ENCODE results near the gene GRID1.
"Not testable (repeated sequence)": the region's sequence is repeated elsewhere in the genome, so short reads cannot be mapped to it uniquely, and the experiment has no call there.

GRID1 gene

GRCh38 chr10:86099542-86100334 lies 266.9 kb downstream of the GRID1 start:
- no peak for DNase-seq

GRCh38 chr10:86098187-86098881 lies 268.3 kb downstream of the GRID1 start:
- DNase-seq = no peak

DNA sequence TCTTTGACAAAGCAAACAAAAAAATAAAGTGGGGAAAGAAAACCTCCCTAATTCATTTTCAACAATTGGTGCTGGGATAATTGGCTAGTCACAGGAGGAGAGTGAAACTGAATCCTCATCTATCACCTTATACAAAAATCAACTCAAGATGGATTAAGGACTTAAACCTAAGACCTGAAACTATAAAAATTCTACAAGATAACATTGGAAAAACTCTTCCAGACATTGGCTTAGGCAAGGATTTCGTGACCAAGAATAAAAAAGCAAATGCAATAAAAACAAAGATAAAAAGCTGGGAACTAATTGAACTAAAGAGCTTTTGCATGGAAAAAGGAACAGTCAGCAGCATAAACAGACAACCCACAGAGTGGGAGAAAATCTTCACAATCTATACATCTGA lies 271.5 kb downstream of the GRID1 start:
- not testable (repeated sequence) for DNase-seq

GRCh38 chr10:86092311-86092710 lies 274.3 kb downstream of the GRID1 start:
- DNase-seq = not testable (repeated sequence)

DNA sequence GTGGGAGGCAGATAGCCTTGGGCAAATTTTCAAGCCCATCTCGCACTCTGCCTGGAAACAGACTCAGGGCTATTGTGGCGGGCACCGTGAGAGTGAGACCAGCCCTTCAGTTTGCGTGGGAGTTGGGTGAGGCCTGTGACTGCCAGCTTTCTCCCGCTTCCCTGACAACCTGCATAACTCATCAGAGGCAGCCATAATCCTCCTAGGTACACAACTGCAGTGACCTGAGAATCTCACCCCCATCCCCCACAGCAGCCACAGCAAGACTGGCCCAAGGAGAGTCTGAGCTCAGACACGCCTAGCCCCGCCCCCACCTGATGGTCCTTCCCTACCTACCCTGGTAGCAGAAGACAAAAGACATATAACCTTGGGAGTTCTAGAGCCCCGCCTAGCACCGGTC lies 275.4 kb downstream of the GRID1 start:
- no peak for DNase-seq

- DNase-seq = no peak
These were observed 275.8 kb downstream of the GRID1 start for GRCh38 chr10:86090807-86091206.

GRCh38 chr10:86087716-86088115 lies 278.9 kb downstream of the GRID1 start:
- no peak for DNase-seq

DNA sequence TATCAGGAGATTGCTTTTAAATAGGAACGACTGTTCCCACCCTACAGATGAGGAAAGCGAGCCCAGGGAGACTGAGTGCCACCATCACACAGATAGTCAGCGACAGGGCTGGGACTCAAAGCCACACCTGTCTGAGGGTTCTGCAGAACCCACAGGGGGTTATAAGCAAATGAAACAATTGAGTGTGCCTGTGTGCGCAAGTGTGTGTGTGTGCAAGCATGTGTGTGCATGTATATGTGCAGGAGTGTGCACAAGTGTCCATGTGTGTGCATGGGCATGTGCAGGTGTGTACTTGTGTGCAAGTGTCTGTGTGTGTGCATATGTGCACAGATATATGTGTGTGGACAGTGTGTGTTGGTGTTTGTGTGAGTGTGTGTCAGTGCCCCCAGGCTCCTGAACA lies 280.2 kb downstream of the GRID1 start:
- DNase-seq = no peak

GRCh38 chr10:86085686-86086085 lies 280.9 kb downstream of the GRID1 start:
- no peak for DNase-seq

DNA sequence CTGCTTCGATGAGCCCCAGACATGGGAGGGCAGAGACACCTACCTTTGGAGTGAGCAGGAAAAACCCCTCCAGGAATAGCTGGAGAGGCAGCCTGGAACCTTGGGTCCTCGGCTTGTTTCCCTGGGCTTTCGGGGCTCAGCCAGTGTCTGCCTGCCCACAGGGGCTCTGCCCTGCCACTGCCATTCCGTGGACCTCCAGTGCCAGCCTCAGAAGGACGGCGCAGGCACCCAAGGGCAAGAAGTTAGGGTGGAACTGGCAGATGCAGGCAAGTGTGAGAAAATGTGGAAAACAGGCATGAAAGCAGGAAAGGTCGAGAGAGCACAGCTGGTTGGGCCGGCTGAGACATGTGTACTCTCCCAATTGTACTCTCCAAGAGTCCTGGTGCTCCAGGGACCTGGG lies 281.5 kb downstream of the GRID1 start:
- no peak for DNase-seq

DNA sequence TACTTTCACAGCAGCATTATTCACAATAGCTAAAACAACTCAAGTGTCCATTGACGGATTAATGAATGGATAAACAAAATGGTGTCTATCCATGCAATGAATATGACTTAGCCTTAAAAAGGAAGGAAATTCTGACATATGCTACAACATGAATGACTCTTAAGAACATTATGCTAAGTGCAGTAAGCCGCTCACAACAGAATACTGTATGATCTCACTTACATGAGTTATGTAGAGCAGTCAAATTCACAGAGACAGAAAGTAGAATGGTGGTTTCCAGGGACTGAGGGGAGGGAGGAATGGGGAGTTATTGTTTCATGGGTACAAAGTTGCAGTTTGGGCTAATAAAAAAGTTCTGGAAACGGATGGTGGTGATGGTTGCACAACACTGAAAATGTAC lies 282.0 kb downstream of the GRID1 start:
- DNase-seq = no peak

GRCh38 chr10:86083664-86084175 lies 282.9 kb downstream of the GRID1 start:
- DNase-seq = no peak

DNA sequence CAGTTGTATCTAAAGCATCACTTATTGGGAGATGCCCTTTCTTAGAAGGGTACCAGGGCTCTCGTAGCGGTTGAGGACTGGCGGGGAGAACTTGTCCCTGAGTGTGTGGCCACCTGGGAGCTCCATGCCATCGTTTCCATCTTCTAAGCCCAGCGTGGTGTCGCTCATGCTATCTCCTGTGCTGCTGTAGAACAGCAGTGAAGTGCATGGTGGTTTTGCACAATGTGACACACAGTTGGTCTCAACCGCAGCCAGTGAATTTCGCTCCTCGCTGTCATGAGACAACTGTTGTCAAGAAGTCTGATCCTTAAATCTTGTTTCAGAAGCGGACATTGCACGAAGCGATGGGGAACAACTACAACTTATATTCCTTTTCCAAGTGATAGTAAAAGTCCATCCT lies 283.4 kb downstream of the GRID1 start:
- DNase-seq = no peak

DNA sequence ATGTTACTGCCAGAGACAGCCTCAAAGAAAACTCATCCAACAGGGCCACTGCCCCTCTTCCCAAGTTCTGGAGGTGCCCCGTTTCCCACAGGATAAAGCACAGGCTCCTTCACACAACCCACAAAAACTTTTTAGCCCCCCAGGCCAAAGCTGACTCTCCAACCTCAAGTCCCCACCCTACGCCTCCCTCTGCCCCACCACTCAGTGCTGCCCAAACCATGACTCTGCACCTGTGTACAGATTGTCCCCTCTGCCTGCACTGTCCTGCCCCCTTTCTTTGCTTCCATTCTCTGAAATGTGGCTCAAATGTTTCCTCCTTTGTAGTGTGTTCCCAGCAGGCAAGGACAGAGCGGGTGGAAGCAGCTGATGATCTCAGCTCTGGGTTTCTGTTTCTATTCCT lies 284.0 kb downstream of the GRID1 start:
- DNase-seq = no peak

DNA sequence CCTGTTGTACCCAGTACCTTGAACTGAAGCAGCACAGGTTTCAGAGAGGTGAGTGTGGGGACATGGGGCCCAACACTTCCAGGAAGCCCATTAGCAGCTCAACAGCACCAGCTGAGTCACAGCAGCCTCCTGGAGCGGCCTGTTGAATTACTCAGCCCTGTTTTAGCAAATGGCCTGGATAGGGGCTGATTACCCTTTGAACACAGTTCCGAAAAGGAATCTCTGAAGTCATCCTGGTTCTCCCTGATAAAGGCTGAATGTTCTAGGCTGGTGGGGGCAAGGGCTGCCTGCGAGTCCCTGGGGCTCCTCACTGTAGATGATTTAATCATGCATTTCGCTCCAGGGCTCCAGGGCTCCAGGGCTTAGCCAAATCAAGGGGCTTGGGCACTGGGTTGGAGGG lies 287.5 kb downstream of the GRID1 start:
- no peak for DNase-seq

DNA sequence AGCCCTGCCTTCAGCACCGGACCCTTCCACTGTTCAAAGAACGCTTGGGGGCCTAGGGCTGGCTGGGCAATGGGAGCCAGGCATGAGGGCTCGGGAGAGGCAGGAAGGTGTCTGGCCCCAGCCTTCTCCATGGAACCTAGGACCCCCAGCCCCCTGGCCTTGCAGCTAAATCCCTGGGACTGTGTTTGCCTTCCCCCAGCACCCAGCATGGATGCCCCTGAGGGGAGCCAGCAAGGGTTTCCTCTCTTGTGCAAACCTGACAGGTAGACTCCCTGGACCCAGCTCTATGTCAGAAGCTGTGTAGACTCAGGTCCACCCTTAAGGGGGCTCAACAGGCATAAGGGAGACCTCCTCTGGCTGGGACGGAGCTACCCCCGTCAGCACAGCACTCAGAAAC lies 288.0 kb downstream of the GRID1 start:
- no peak for DNase-seq

DNA sequence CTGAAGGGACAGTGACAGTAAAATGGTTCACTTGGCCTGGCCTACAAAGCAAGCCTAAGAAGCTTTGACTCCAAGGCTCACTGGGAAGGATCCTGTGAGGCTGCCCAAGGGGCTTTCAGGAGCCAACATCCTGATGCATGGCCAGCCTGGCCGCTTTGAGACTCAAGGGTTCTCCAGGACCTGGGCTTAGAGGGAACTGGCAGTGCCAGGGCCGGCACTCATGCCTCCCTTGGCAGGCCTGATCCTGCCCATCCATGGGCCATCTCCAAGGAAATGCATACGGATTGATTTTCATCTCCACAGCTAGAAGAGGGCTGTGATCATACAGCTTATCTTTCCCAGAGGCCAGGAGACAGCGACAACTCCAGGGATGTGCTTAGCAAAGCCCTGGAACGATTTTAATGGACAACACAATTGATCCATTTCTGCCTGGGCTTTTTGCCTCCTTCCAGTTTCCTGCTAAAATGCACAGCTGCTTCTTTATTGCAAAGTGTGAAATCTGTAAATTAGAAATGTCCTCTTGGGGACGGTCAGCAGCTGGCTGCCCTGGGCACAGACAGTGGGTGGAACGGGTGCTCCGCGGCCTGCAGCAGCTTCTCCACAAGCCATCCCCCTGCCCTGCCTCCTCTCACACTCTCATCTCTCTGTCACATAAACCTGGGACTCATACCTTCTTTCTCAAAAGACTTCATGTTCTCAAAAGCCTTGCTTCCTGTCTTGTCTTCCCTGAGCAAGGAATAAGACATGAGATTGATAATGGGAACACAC lies 288.5 kb downstream of the GRID1 start:
- DNase-seq = no peak

- DNase-seq = no peak
These were observed 289.3 kb downstream of the GRID1 start for GRCh38 chr10:86077271-86077670.

DNA sequence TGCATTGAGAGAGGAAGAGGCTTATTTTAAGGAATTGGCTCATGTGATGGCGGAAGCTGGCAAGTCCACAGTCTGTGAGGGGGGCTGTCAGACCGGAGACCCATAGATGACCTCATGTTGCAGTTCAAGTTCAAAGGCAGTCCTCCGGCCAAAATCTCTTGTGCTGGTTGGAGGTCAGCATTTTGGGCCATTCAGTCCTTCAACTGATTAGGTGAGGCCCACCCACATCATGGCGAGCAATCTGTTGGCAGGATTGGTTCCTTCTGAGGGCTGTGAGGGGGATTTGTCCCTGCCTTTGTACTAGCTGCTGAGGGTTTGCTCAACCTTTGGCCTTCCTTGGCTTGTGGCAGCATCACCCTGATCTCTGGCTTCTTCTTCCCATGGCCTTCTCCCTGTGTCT lies 290.1 kb downstream of the GRID1 start:
- not testable (repeated sequence) for DNase-seq

DNA sequence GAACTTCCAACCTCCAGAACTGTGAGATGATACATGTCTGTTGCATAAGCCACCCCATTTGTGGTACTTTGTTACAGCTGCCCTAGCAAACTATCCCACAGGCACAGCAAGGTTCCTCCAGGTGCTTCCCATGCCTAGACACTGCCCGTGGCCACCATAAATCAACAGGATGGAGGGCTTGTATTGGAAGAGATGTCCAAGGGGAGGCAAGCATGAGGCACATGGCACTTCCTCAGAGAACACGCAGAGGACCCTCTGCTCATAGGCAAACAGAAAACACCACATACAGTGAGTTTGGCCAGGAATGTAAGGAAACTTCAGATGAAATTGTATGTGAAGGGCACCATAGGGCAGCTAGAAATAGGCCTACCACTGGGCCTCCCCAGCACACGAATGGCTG lies 291.1 kb downstream of the GRID1 start:
- no peak for DNase-seq

- DNase-seq = no peak
These were observed 292.3 kb downstream of the GRID1 start for GRCh38 chr10:86074294-86074693.

DNA sequence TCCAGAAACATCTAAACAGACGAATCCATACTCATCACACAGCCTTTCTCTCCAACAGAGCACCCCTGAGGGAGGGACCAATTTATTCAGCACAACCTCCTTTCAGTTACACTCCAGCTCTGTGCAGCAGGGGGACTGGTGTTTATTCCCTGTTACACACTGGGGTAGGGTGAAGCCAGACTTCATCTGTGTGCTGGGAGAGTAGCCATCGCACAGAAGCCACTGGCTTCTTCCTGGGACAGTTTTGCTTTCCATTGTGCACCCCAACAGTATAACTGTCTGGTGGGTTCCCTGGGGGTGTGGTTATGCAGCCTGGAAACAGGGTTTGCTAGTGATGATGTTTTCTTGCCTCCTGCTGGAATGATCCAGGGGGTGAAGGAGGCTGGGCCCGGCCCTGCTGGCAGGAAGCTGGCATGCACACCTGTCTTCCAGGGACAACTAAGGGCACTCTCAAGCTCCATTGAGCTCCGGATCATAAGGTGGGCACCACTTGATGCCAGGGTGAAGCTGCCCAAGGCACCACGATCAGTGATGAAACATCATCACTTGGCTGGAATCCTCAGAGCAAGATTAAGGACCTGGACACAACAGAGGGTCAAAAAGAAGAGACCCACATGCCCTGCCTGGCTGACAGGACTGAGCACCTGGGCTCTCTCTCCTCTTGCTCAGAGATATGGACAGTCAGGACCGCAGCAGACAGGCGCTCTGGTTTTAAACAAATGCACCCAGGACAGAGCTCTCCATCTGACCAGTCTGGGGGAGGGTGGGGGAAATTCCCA lies 293.2 kb downstream of the GRID1 start:
- DNase-seq = no peak

DNA sequence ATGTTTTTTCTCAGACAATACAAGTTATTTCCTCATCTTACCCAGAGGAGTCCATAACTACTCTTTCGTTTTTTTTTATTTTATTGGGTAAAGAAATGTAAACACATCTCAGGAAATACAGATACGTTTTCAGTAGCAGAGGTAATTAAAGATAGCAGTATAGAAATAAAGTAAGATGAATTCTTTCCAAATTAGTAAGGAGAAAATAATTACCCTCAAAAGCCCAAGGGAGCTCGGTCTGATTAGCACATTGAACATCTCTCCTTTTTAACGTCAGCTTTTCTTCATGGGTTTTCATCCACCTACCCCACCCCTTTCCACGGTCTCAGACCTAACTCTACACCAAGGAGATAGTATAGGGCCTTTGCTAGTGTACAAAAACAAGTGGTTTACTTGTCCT lies 294.2 kb downstream of the GRID1 start:
- DNase-seq = no peak

Data from activated T-cell treated with anti-CD3 and anti-CD28 coated beads, Interleukin-2, amount 50 U/mL, for 1 hour (primary cell).